HEK293 (cell line): ENCODE results near the gene USP17L15.
"Not testable (repeated sequence)": the region's sequence is repeated elsewhere in the genome, so short reads cannot be mapped to it uniquely, and the experiment has no call there.

Source experiments
- CTCF ChIA-PET: fragments of 350-600 bp; formaldehyde crosslinking; extraction: SDS; loops from one replicate; lab custom pipeline; 2021; ENCODE audit warnings: antibody characterized with exemption; lab: Yijun Ruan, JAX
- POLR2A ChIA-PET: fragments of 300-600 bp; formaldehyde crosslinking; extraction: SDS; loops from one replicate; lab custom pipeline; 2020; ENCODE audit warnings: antibody characterized with exemption, inconsistent platforms; lab: Yijun Ruan, JAX
- H3K27ac ChIP-seq: fragments of 200-500 bp; sonication (Bioruptor generic); 2 replicates; pipeline ENCODE4 v1.5.1; 2014; ENCODE audit warnings: low read depth, low read length, control low read depth, inconsistent platforms; ENCODE audit errors: extremely low read depth
- H3K36me3 ChIP-seq, 2 experiments: fragments of 200-500 bp in 1 of 2; sonication (Bioruptor generic) in 1 of 2; 1 replicate in 1 of 2; 2 replicates in 1 of 2; pipeline ENCODE4 v1.5.1; 2014 to 2017; ENCODE audit warnings: inconsistent platforms in 2 of 2, low read length in 2 of 2; ENCODE audit not compliant: control insufficient read depth in 2 of 2, insufficient read depth in 1 of 2
- H3K4me1 ChIP-seq: fragments of 200-500 bp; sonication (Bioruptor generic); 2 replicates; pipeline ENCODE4 v1.5.1; 2014; ENCODE audit warnings: mild to moderate bottlenecking, low read length, inconsistent platforms; ENCODE audit not compliant: control insufficient read depth, insufficient read depth
- H3K4me3 ChIP-seq: 2 replicates; pipeline ENCODE4 v1.5.1; 2011; ENCODE audit warnings: low read depth, mild to moderate bottlenecking, control low read depth, low read length, moderate library complexity
- H3K9me3 ChIP-seq: fragments of 200-500 bp; sonication (Bioruptor generic); 2 replicates; pipeline ENCODE4 v1.5.1; 2014; ENCODE audit warnings: low read depth, low read length, inconsistent platforms; ENCODE audit not compliant: control insufficient read depth, insufficient read depth

The USP17L15 gene, protein sequence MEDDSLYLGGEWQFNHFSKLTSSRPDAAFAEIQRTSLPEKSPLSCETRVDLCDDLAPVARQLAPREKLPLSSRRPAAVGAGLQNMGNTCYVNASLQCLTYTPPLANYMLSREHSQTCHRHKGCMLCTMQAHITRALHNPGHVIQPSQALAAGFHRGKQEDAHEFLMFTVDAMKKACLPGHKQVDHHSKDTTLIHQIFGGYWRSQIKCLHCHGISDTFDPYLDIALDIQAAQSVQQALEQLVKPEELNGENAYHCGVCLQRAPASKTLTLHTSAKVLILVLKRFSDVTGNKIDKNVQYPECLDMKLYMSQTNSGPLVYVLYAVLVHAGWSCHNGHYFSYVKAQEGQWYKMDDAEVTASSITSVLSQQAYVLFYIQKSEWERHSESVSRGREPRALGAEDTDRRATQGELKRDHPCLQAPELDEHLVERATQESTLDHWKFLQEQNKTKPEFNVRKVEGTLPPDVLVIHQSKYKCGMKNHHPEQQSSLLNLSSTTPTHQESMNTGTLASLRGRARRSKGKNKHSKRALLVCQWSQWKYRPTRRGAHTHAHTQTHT

DNA sequence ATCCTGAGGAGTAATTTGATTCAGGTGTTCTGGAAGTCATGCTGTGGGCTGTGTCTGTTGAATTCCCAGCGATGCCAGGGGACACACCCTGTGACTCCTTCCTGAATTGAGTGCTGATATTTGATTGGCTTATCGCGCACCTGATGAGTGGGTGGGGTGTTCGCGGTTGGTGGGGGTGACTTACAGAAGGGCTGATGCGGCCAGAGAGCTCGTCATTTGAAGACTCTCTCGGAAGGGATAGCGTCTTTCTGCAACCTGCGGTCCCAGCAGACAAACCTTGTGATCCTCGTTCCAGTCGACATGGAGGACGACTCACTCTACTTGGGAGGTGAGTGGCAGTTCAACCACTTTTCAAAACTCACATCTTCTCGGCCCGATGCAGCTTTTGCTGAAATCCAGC is at the start of gene USP17L15:
TSS of gene USP17L15 (plus strand) at position 301 of the 400 bp plus-strand sequence. CDS start at position 301, 0 bp downstream.
- POLR2A ChIA-PET, H3K4me3 ChIP-seq, H3K27ac ChIP-seq, CTCF ChIA-PET, H3K36me3 ChIP-seq, H3K9me3 ChIP-seq, H3K4me1 ChIP-seq: not testable (repeated sequence)

DNA sequence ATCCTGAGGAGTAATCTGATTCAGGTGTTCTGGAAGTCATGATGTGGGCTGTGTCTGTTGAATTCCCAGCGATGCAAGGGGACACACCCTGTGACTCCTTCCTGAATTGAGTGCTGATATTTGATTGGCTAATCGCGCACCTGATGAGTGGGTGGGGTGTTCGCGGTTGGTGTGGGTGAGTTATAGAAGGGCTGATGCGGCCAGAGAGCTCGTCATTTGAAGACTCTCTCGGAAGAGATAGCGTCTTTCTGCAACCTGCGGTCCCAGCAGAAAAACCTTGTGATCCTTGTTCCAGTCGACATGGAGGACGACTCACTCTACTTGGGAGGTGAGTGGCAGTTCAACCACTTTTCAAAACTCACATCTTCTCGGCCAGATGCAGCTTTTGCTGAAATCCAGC is 23.8 kb upstream of the USP17L15 start, which contains the start of gene USP17L10:
TSS of gene USP17L10 (plus strand) at position 301 of the 400 bp plus-strand sequence. CDS start at position 301, 0 bp downstream.
- H3K9me3 ChIP-seq, CTCF ChIA-PET, H3K27ac ChIP-seq, H3K36me3 ChIP-seq, H3K4me3 ChIP-seq, POLR2A ChIA-PET, H3K4me1 ChIP-seq: not testable (repeated sequence)

- H3K9me3 ChIP-seq, CTCF ChIA-PET, H3K27ac ChIP-seq, H3K36me3 ChIP-seq, H3K4me3 ChIP-seq, POLR2A ChIA-PET, H3K4me1 ChIP-seq: not testable (repeated sequence)
These were observed 19.5 kb upstream of the USP17L15 start for GRCh38 chr4:9214701-9215100.

GRCh38 chr4:9215105-9215504 is 19.1 kb upstream of the USP17L15 start, which contains the start of gene USP17L11:
TSS of gene USP17L11 (plus strand) at chr4:9215405. CDS start at chr4:9215405, 0 bp downstream.
- POLR2A ChIA-PET, H3K4me1 ChIP-seq, H3K36me3 ChIP-seq, H3K4me3 ChIP-seq, H3K9me3 ChIP-seq, H3K27ac ChIP-seq, CTCF ChIA-PET: not testable (repeated sequence)

- H3K4me3 ChIP-seq, H3K27ac ChIP-seq, H3K9me3 ChIP-seq, POLR2A ChIA-PET, CTCF ChIA-PET, H3K36me3 ChIP-seq, H3K4me1 ChIP-seq: not testable (repeated sequence)
These were observed 14.3 kb upstream of the USP17L15 start, which contains the start of gene USP17L12 for GRCh38 chr4:9219852-9220251. TSS of gene USP17L12 (plus strand) at chr4:9220152. CDS start at chr4:9220152, 0 bp downstream.

DNA sequence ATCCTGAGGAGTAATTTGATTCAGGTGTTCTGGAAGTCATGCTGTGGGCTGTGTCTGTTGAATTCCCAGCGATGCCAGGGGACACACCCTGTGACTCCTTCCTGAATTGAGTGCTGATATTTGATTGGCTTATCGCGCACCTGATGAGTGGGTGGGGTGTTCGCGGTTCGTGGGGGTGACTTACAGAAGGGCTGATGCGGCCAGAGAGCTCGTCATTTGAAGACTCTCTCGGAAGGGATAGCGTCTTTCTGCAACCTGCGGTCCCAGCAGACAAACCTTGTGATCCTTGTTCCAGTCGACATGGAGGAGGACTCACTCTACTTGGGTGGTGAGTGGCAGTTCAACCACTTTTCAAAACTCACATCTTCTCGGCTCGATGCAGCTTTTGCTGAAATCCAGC is 9.6 kb upstream of the USP17L15 start, which contains the start of gene USP17L13:
TSS of gene USP17L13 (plus strand) at position 301 of the 400 bp plus-strand sequence. CDS start at position 301, 0 bp downstream.
- H3K27ac ChIP-seq, H3K9me3 ChIP-seq, H3K4me1 ChIP-seq, H3K4me3 ChIP-seq, POLR2A ChIA-PET, H3K36me3 ChIP-seq, CTCF ChIA-PET: not testable (repeated sequence)

DNA sequence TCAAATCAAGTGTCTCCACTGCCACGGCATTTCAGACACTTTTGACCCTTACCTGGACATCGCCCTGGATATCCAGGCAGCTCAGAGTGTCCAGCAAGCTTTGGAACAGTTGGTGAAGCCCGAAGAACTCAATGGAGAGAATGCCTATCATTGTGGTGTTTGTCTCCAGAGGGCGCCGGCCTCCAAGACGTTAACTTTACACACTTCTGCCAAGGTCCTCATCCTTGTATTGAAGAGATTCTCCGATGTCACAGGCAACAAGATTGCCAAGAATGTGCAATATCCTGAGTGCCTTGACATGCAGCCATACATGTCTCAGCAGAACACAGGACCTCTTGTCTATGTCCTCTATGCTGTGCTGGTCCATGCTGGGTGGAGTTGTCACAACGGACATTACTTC is 3.9 kb upstream of the USP17L15 start:
- H3K4me3 ChIP-seq, H3K9me3 ChIP-seq, POLR2A ChIA-PET, H3K4me1 ChIP-seq, CTCF ChIA-PET, H3K27ac ChIP-seq, H3K36me3 ChIP-seq: not testable (repeated sequence)

DNA sequence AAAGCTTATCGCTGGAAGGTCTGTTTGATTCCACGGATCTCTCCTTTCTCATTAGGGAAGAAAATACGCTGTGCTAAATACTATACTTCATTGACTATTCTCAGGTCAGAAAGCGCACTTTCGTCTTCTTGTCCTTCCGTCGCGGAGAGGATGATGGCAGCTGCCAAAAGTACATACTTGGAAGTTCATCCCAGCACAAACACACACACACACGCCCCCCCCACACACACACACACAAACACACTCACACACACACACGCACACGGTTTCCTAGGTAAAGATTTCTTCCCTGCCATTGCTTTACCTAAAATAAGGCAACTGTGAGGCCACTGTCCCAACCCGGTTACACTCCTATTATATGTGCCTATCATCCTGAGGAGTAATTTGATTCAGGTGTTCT is 4.3 kb downstream of the USP17L15 start:
- H3K9me3 ChIP-seq, POLR2A ChIA-PET, H3K4me3 ChIP-seq, CTCF ChIA-PET, H3K27ac ChIP-seq, H3K36me3 ChIP-seq, H3K4me1 ChIP-seq: not testable (repeated sequence)

DNA sequence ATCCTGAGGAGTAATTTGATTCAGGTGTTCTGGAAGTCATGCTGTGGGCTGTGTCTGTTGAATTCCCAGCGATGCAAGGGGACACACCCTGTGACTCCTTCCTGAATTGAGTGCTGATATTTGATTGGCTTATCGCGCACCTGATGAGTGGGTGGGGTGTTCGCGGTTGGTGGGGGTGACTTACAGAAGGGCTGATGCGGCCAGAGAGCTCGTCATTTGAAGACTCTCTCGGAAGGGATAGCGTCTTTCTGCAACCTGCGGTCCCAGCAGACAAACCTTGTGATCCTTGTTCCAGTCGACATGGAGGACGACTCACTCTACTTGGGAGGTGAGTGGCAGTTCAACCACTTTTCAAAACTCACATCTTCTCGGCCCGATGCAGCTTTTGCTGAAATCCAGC is 9.4 kb downstream of the USP17L15 start, which contains the start of gene USP17L17:
TSS of gene USP17L17 (plus strand) at position 301 of the 400 bp plus-strand sequence. CDS start at position 301, 0 bp downstream.
- H3K9me3 ChIP-seq, H3K4me3 ChIP-seq, CTCF ChIA-PET, H3K4me1 ChIP-seq, H3K36me3 ChIP-seq, POLR2A ChIA-PET, H3K27ac ChIP-seq: not testable (repeated sequence)

GRCh38 chr4:9247953-9248680 is 13.9 kb downstream of the USP17L15 start, which contains the start of gene USP17L18:
TSS of gene USP17L18 (plus strand) at chr4:9248630. CDS start at chr4:9248630, 0 bp downstream.
- POLR2A ChIA-PET, H3K4me1 ChIP-seq, H3K4me3 ChIP-seq, H3K27ac ChIP-seq, H3K36me3 ChIP-seq, CTCF ChIA-PET, H3K9me3 ChIP-seq: not testable (repeated sequence)
